ENCODE results near the gene TNRC18. TPM values are rescaled to one million over a fixed set of nuclear protein-coding genes. Genes with fewer than 3 reads are reported as not detected.

TNRC18 gene
- total and polyA plus RNA-seq, 4 donors: 2.3 to 37.1 (median 20.4) TPM

DNA sequence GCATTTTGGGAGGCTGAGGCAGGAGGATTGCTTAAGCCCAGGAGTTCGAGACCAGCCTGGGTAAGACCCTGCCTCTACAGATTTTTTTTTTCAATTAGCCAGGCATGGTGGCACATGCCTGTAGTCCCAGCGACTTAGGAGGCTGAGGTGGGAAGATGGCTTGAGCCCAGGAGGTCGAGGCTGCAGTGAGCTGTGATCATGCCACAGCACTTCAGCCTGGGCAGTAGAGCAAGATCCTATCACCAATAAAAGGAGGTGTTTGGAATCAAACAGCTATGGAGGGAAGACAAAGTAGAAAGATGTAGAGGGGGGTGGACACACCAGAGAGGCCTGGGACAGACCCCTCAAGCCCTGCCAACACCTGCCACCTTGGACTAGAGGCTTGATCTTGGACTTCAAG, 9.1 kb upstream of the TNRC18 start:
- no peak overlapping the region for H3K4me3 ChIP-seq (ENCODE audit: low read depth in 1 of 3, low read length in 3 of 3)
- peaks cover 3 to 31% (median 16%) of the 10 kb centered on the region in 4 donors for H3K4me1 ChIP-seq (ENCODE audit: control insufficient read depth in 4 of 4, insufficient read depth in 4 of 4, low read length in 3 of 4)
- no peak overlapping the region for H3K9ac ChIP-seq (ENCODE audit: low read depth in 1 of 2, low read length in 2 of 2)
- no peaks in the 10 kb centered on the region for H3K27me3 ChIP-seq (ENCODE audit: control insufficient read depth in 4 of 4, insufficient read depth in 4 of 4, low read length in 3 of 4)
- H3K9me3 ChIP-seq (ENCODE audit: control insufficient read depth in 4 of 4, low read length in 3 of 4): peaks cover 0 to 3% (median 0%) of the 10 kb centered on the region in 4 donors
- no peak for DNase-seq (ENCODE audit: low spot score)
- no peaks in the 10 kb centered on the region for H3K36me3 ChIP-seq (ENCODE audit: control insufficient read depth in 4 of 4, insufficient read depth in 3 of 4, low read depth in 1 of 4, low read length in 3 of 4)
- H3K27ac ChIP-seq (ENCODE audit: low read depth in 1 of 2, low read length in 2 of 2): no peak overlapping the region
- TF ChIP-seq YY1 (IDR thresholded peaks at IDR 0.05) (no peak), TAF1 (conservative IDR thresholded peaks at IDR 0.05) (no peak), NR2F2 (IDR thresholded peaks at IDR 0.05) (no peak), RAD21 (IDR thresholded peaks at IDR 0.05) (no peak), FOXA1 (IDR thresholded peaks at IDR 0.05) (no peak)
- TF ChIP-seq, protein P1, sequence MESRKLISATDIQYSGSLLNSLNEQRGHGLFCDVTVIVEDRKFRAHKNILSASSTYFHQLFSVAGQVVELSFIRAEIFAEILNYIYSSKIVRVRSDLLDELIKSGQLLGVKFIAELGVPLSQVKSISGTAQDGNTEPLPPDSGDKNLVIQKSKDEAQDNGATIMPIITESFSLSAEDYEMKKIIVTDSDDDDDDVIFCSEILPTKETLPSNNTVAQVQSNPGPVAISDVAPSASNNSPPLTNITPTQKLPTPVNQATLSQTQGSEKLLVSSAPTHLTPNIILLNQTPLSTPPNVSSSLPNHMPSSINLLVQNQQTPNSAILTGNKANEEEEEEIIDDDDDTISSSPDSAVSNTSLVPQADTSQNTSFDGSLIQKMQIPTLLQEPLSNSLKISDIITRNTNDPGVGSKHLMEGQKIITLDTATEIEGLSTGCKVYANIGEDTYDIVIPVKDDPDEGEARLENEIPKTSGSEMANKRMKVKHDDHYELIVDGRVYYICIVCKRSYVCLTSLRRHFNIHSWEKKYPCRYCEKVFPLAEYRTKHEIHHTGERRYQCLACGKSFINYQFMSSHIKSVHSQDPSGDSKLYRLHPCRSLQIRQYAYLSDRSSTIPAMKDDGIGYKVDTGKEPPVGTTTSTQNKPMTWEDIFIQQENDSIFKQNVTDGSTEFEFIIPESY (IDR thresholded peaks at IDR 0.05): no peak
- TF ChIP-seq, protein P2, sequence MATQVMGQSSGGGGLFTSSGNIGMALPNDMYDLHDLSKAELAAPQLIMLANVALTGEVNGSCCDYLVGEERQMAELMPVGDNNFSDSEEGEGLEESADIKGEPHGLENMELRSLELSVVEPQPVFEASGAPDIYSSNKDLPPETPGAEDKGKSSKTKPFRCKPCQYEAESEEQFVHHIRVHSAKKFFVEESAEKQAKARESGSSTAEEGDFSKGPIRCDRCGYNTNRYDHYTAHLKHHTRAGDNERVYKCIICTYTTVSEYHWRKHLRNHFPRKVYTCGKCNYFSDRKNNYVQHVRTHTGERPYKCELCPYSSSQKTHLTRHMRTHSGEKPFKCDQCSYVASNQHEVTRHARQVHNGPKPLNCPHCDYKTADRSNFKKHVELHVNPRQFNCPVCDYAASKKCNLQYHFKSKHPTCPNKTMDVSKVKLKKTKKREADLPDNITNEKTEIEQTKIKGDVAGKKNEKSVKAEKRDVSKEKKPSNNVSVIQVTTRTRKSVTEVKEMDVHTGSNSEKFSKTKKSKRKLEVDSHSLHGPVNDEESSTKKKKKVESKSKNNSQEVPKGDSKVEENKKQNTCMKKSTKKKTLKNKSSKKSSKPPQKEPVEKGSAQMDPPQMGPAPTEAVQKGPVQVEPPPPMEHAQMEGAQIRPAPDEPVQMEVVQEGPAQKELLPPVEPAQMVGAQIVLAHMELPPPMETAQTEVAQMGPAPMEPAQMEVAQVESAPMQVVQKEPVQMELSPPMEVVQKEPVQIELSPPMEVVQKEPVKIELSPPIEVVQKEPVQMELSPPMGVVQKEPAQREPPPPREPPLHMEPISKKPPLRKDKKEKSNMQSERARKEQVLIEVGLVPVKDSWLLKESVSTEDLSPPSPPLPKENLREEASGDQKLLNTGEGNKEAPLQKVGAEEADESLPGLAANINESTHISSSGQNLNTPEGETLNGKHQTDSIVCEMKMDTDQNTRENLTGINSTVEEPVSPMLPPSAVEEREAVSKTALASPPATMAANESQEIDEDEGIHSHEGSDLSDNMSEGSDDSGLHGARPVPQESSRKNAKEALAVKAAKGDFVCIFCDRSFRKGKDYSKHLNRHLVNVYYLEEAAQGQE (IDR thresholded peaks at IDR 0.05): no peak
- TF ChIP-seq, protein P3, sequence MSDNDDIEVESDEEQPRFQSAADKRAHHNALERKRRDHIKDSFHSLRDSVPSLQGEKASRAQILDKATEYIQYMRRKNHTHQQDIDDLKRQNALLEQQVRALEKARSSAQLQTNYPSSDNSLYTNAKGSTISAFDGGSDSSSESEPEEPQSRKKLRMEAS (IDR thresholded peaks at IDR 0.05): no peak
- TF ChIP-seq, protein P4, sequence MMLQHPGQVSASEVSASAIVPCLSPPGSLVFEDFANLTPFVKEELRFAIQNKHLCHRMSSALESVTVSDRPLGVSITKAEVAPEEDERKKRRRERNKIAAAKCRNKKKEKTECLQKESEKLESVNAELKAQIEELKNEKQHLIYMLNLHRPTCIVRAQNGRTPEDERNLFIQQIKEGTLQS (IDR thresholded peaks at IDR 0.05): no peak
- WGBS: 95% methylated on average over 3 of the region's 3 CpGs

DNA sequence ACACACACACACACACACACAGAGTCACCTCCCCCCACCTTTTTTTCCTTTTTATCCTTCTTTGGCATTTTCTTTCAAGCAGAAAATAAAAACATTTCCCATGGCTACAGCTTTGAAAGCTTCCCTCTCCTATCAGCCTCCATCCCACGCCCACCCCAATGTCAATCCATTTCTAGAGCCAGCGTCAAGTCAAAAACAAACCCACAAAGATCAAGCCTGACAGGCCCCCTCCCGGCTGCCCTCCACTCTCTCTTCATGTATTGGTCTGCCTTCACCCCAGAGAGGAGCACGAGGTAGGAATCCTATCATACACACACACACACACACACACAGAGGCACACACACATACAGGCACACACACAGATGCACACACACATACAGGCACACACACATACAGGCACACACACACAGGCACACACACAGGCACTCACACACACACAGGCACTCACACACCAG, 8.0 kb upstream of the TNRC18 start:
- no peak overlapping the region for H3K4me3 ChIP-seq (ENCODE audit: low read depth in 1 of 3, low read length in 3 of 3)

More for the DNA sequence above, 8.0 kb upstream of the TNRC18 start:
- H3K27me3 ChIP-seq (ENCODE audit: control insufficient read depth in 4 of 4, insufficient read depth in 4 of 4, low read length in 3 of 4): no peaks in the 10 kb centered on the region
- H3K9me3 ChIP-seq (ENCODE audit: control insufficient read depth in 4 of 4, low read length in 3 of 4): peaks cover 0 to 3% (median 0%) of the 10 kb centered on the region in 4 donors
- no peaks in the 10 kb centered on the region for H3K36me3 ChIP-seq (ENCODE audit: control insufficient read depth in 4 of 4, insufficient read depth in 3 of 4, low read depth in 1 of 4, low read length in 3 of 4)
- TF ChIP-seq EGR1 (IDR thresholded peaks at IDR 0.05; ENCODE audit: low read depth in 2 of 2) (no peak), HNF4A (conservative IDR thresholded peaks at IDR 0.05) (no peak), TAF1 (conservative IDR thresholded peaks at IDR 0.05) (no peak), JUND (IDR thresholded peaks at IDR 0.05) (no peak), NR2F2 (IDR thresholded peaks at IDR 0.05) (no peak)
- TF ChIP-seq, protein P1 (IDR thresholded peaks at IDR 0.05): no peak
- TF ChIP-seq, protein P5, sequence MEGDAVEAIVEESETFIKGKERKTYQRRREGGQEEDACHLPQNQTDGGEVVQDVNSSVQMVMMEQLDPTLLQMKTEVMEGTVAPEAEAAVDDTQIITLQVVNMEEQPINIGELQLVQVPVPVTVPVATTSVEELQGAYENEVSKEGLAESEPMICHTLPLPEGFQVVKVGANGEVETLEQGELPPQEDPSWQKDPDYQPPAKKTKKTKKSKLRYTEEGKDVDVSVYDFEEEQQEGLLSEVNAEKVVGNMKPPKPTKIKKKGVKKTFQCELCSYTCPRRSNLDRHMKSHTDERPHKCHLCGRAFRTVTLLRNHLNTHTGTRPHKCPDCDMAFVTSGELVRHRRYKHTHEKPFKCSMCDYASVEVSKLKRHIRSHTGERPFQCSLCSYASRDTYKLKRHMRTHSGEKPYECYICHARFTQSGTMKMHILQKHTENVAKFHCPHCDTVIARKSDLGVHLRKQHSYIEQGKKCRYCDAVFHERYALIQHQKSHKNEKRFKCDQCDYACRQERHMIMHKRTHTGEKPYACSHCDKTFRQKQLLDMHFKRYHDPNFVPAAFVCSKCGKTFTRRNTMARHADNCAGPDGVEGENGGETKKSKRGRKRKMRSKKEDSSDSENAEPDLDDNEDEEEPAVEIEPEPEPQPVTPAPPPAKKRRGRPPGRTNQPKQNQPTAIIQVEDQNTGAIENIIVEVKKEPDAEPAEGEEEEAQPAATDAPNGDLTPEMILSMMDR (IDR thresholded peaks at IDR 0.05; ENCODE audit: low read depth, low read length, missing input control): no peak
- 86% methylated on average over 4 of the region's 4 CpGs for WGBS
- no peak for DNase-seq (ENCODE audit: low spot score)
- H3K9ac ChIP-seq (ENCODE audit: low read depth in 1 of 2, low read length in 2 of 2): no peak overlapping the region
- H3K27ac ChIP-seq (ENCODE audit: low read depth in 1 of 2, low read length in 2 of 2): no peak overlapping the region
- peaks cover 3 to 35% (median 17%) of the 10 kb centered on the region in 4 donors for H3K4me1 ChIP-seq (ENCODE audit: control insufficient read depth in 4 of 4, insufficient read depth in 4 of 4, low read length in 3 of 4)

Data from liver (tissue), 9 donors.